ENCODE results near the gene RPGRIP1.
A peak's percentile ranks its signal among the peaks of the same experiment; 100 is the strongest.
"Not testable (repeated sequence)": the region's sequence is repeated elsewhere in the genome, so short reads cannot be mapped to it uniquely, and the experiment has no call there.

The RPGRIP1 gene

GRCh38 chr14:21258005-21258888, 21.6 kb upstream of the RPGRIP1 start:
- peak; percentile 6 for DNase-seq (ENCODE audit: low spot score)

GRCh38 chr14:21258889-21259787, 20.7 kb upstream of the RPGRIP1 start:
- peak; percentile 5 for DNase-seq (ENCODE audit: low spot score)

- DNase-seq (ENCODE audit: low spot score) = no peak
Observed at GRCh38 chr14:21261824-21262223, 18.1 kb upstream of the RPGRIP1 start.

- DNase-seq (ENCODE audit: low spot score) = no peak
Observed at GRCh38 chr14:21262410-21262809, 17.5 kb upstream of the RPGRIP1 start.

- no peak for DNase-seq (ENCODE audit: low spot score)
Observed at GRCh38 chr14:21263284-21264024, 16.4 kb upstream of the RPGRIP1 start.

- DNase-seq (ENCODE audit: low spot score) = peak; percentile 53
Observed at GRCh38 chr14:21264025-21264801, 15.7 kb upstream of the RPGRIP1 start.

- peak; percentile 38 for DNase-seq (ENCODE audit: low spot score)
Observed at GRCh38 chr14:21267431-21267845, 12.4 kb upstream of the RPGRIP1 start.

- DNase-seq (ENCODE audit: low spot score) = peak; percentile 67
Observed at GRCh38 chr14:21267886-21268616, 11.8 kb upstream of the RPGRIP1 start.

- no peak for DNase-seq (ENCODE audit: low spot score)
Observed at GRCh38 chr14:21268617-21269251, 11.1 kb upstream of the RPGRIP1 start.

- peak; percentile 100 for DNase-seq (ENCODE audit: low spot score)
Observed at GRCh38 chr14:21269252-21270046, 10.4 kb upstream of the RPGRIP1 start, which contains the start of gene HNRNPC. Gene HNRNPC, minus strand, starts transcription at chr14:21269442. Its CDS starts 35,249 bp downstream, at chr14:21234193.

- DNase-seq (ENCODE audit: low spot score) = not testable (repeated sequence)
Observed at GRCh38 chr14:21272661-21273060, 7.2 kb upstream of the RPGRIP1 start.

GRCh38 chr14:21275261-21275858, 4.5 kb upstream of the RPGRIP1 start:
- no peak for DNase-seq (ENCODE audit: low spot score)

GRCh38 chr14:21278632-21279031, 1.3 kb upstream of the RPGRIP1 start:
- DNase-seq (ENCODE audit: low spot score) = no peak

- not testable (repeated sequence) for DNase-seq (ENCODE audit: low spot score)
Observed at GRCh38 chr14:21281917-21282316, 2.0 kb downstream of the RPGRIP1 start.

GRCh38 chr14:21286516-21286915, 6.6 kb downstream of the RPGRIP1 start:
- DNase-seq (ENCODE audit: low spot score) = not testable (repeated sequence)

- DNase-seq (ENCODE audit: low spot score) = no peak
Observed at GRCh38 chr14:21287168-21287567, 7.3 kb downstream of the RPGRIP1 start.

GRCh38 chr14:21294026-21294425, 14.1 kb downstream of the RPGRIP1 start:
- DNase-seq (ENCODE audit: low spot score) = not testable (repeated sequence)

GRCh38 chr14:21298358-21298757, 18.5 kb downstream of the RPGRIP1 start:
- no peak for DNase-seq (ENCODE audit: low spot score)

Measured in hematopoietic multipotent progenitor cell treated with erythropoietin and hydrocortisone succinate and interleukin-3 and kit ligand, for 17 days (in vitro differentiated cells).